GM21526 (cell line): ENCODE measurements around the gene SAMD14.

Experiments
- ATAC-seq: cut with Tn5 transposase; IDR thresholded peaks from one replicate; pipeline ENCODE4 v1.9.1; 2021; ENCODE audit warnings: moderate library complexity; ENCODE audit not compliant: unreplicated experiment, low FRiP score

SAMD14 gene

GRCh38 chr17:50165867-50166517, 36.0 kb upstream of the SAMD14 start, which contains the start of gene SGCA:
Gene SGCA (plus strand): TSS chr17:50166005. CDS start chr17:50166041, 36 bp downstream.
- ATAC-seq, result no peak

- ATAC-seq, result no peak
These were observed 35.5 kb upstream of the SAMD14 start for GRCh38 chr17:50165466-50165865.

GRCh38 chr17:50165066-50165465, 35.1 kb upstream of the SAMD14 start:
- no peak for ATAC-seq

- no peak for ATAC-seq
These were observed 34.7 kb upstream of the SAMD14 start for GRCh38 chr17:50164697-50164988.

- no peak for ATAC-seq
These were observed 34.1 kb upstream of the SAMD14 start for GRCh38 chr17:50163843-50164696.

GRCh38 chr17:50162466-50163254, 32.7 kb upstream of the SAMD14 start:
- no peak for ATAC-seq

- ATAC-seq, result no peak
These were observed 31.9 kb upstream of the SAMD14 start for GRCh38 chr17:50161911-50162288.

- peak; percentile 65 for ATAC-seq
These were observed 31.3 kb upstream of the SAMD14 start for GRCh38 chr17:50161023-50161910.

GRCh38 chr17:50157891-50158290, 27.9 kb upstream of the SAMD14 start:
- no peak for ATAC-seq

- ATAC-seq, result no peak
These were observed 25.3 kb upstream of the SAMD14 start for GRCh38 chr17:50155115-50155819.

- peak; percentile 46 for ATAC-seq
These were observed 24.6 kb upstream of the SAMD14 start for GRCh38 chr17:50154604-50155003.

GRCh38 chr17:50153650-50154575, 24.0 kb upstream of the SAMD14 start:
- ATAC-seq, result no peak

- ATAC-seq, result no peak
These were observed 22.8 kb upstream of the SAMD14 start for GRCh38 chr17:50152736-50153135.

- ATAC-seq, result no peak
These were observed 22.1 kb upstream of the SAMD14 start for GRCh38 chr17:50151937-50152547.

GRCh38 chr17:50151041-50151936, 21.3 kb upstream of the SAMD14 start:
- peak; percentile 41 for ATAC-seq

GRCh38 chr17:50150354-50151040, 20.5 kb upstream of the SAMD14 start, which contains the start of gene PPP1R9B:
Gene PPP1R9B (minus strand): TSS chr17:50150677. CDS start chr17:50150513, 164 bp downstream.
- ATAC-seq, result no peak
